Trophoblast cell (in vitro differentiated cells and primary cell): ENCODE results near the gene ZNF296.

Experiments used
- DNase-seq, 2 donors: peaks; one replicate each; pipeline ENCODE4 v3.0.0-alpha.2; 2016
- H2AFZ ChIP-seq: 2 replicates; pipeline ENCODE4 v1.6.1; 2013; ENCODE audit warnings: low read length, moderate library complexity, mild to moderate bottlenecking; ENCODE audit not compliant: insufficient read depth, poor library complexity
- H2AK5ac ChIP-seq: 2 replicates; pipeline ENCODE4 v1.6.1; 2013; ENCODE audit warnings: mild to moderate bottlenecking, low read length
- H2BK120ac ChIP-seq: 2 replicates; pipeline ENCODE4 v1.6.1; 2013; ENCODE audit warnings: low read length, mild to moderate bottlenecking, moderate library complexity; ENCODE audit not compliant: insufficient read depth, poor library complexity
- H2BK12ac ChIP-seq: 2 replicates; pipeline ENCODE4 v1.6.1; 2013; ENCODE audit warnings: mild to moderate bottlenecking, low read length, moderate library complexity
- H2BK5ac ChIP-seq: 2 replicates; pipeline ENCODE4 v1.6.1; 2013; ENCODE audit warnings: low read length, low read depth, moderate library complexity, mild to moderate bottlenecking; ENCODE audit not compliant: poor library complexity
- H3K14ac ChIP-seq: 2 replicates; pipeline ENCODE4 v1.6.1; 2013; ENCODE audit warnings: mild to moderate bottlenecking, low read length
- H3K18ac ChIP-seq: 2 replicates; pipeline ENCODE4 v1.6.1; 2013; ENCODE audit warnings: mild to moderate bottlenecking, low read length
- H3K23ac ChIP-seq: 2 replicates; pipeline ENCODE4 v1.6.1; 2013; ENCODE audit warnings: low read length
- H3K27ac ChIP-seq: 2 replicates; pipeline ENCODE4 v1.5.1; 2013; ENCODE audit warnings: low read depth, mild to moderate bottlenecking, inconsistent platforms, low read length, moderate library complexity
- H3K27me3 ChIP-seq: 2 replicates; pipeline ENCODE4 v1.6.1; 2013; ENCODE audit warnings: inconsistent platforms, mild to moderate bottlenecking, low read length, moderate library complexity; ENCODE audit not compliant: insufficient read depth
- H3K36me3 ChIP-seq, 2 experiments: 1 replicate in 1 of 2; 2 replicates in 1 of 2; pipeline ENCODE4 v1.6.1; 2013; ENCODE audit warnings: low read length in 2 of 2, mild to moderate bottlenecking in 2 of 2, moderate library complexity in 1 of 2; ENCODE audit not compliant: insufficient read depth in 2 of 2, control insufficient read depth in 1 of 2
- H3K4ac ChIP-seq: 2 replicates; pipeline ENCODE4 v1.6.1; 2013; ENCODE audit warnings: low read depth, mild to moderate bottlenecking, low read length, moderate library complexity
- H3K4me1 ChIP-seq, 2 experiments: 1 replicate in 1 of 2; 2 replicates in 1 of 2; pipeline ENCODE4 v1.6.1; 2013; ENCODE audit warnings: low read length in 2 of 2, mild to moderate bottlenecking in 2 of 2, moderate library complexity in 1 of 2; ENCODE audit not compliant: insufficient read depth in 2 of 2, control insufficient read depth in 1 of 2
- H3K4me2 ChIP-seq: 2 replicates; pipeline ENCODE4 v1.6.1; 2013; ENCODE audit warnings: inconsistent platforms, mild to moderate bottlenecking, low read length, moderate library complexity
- H3K4me3 ChIP-seq: 2 replicates; pipeline ENCODE4 v1.5.1; 2013; ENCODE audit warnings: mild to moderate bottlenecking, low read depth, low read length, inconsistent platforms
- H3K79me1 ChIP-seq: one replicate; pipeline ENCODE4 v1.6.1; 2013; ENCODE audit warnings: low read length
- H3K79me2 ChIP-seq: 2 replicates; pipeline ENCODE4 v1.6.1; 2013; ENCODE audit warnings: low read length, mild to moderate bottlenecking; ENCODE audit not compliant: control insufficient read depth, insufficient read depth, poor library complexity
- H3K9ac ChIP-seq: 2 replicates; pipeline ENCODE4 v1.6.1; 2013; ENCODE audit warnings: mild to moderate bottlenecking, low read length
- H3K9me3 ChIP-seq: 2 replicates; pipeline ENCODE4 v1.6.1; 2013; ENCODE audit warnings: low read depth, mild to moderate bottlenecking, control low read depth, inconsistent platforms, low read length; ENCODE audit not compliant: insufficient read depth
- H4K12ac ChIP-seq: 2 replicates; pipeline ENCODE4 v1.6.1; 2013; ENCODE audit warnings: low read depth, mild to moderate bottlenecking, low read length, moderate library complexity
- H4K8ac ChIP-seq: 2 replicates; pipeline ENCODE4 v1.6.1; 2013; ENCODE audit warnings: low read depth, mild to moderate bottlenecking, low read length, moderate library complexity
- H4K91ac ChIP-seq: one replicate; pipeline ENCODE4 v1.6.1; 2013; ENCODE audit warnings: low read depth, mild to moderate bottlenecking, low read length, moderate library complexity
- WGBS: extraction: QIAGEN DNeasy Blood & Tissue Kit; methylation state at CpG from one replicate; pipeline ENCODE4 v1.1.7; 2013; ENCODE audit warnings: missing lambda C conversion rate; ENCODE audit not compliant: insufficient read length, insufficient coverage; ENCODE audit errors: extremely low coverage; 5-methylcytosine and 5-hydroxymethylcytosine counted together

The ZNF296 gene

GRCh38 chr19:45070861-45071544 is 5.3 kb downstream of the ZNF296 start:
- no peak overlapping the region for H3K14ac ChIP-seq
- no CpG with 5 or more reads among the region's 19 CpGs for WGBS
- H3K27me3 ChIP-seq, result no peaks in the 10 kb centered on the region

GRCh38 chr19:45070214-45070613 is 6.1 kb downstream of the ZNF296 start:
- Histone ChIP-seq H3K27me3 (no peaks in the 10 kb centered on the region), H4K91ac (no peak overlapping the region), H2AK5ac (no peak overlapping the region), H3K23ac (no peak overlapping the region), H3K9ac (no peak overlapping the region), H3K4me1 (peaks cover 0 to 3% of the 10 kb centered on the region in 2 experiments), H4K8ac (no peak overlapping the region), H4K12ac (no peak overlapping the region), H3K4me3 (no peak overlapping the region), H3K36me3 (peaks cover 59 to 62% of the 10 kb centered on the region in 2 experiments), H3K14ac (no peak overlapping the region), H3K4me2 (no peak overlapping the region), H2BK120ac (no peak overlapping the region), H3K4ac (no peak overlapping the region), H3K9me3 (no peaks in the 10 kb centered on the region), H2BK12ac (no peak overlapping the region), H3K18ac (no peak overlapping the region), H2BK5ac (no peak overlapping the region), H3K79me2 (no peaks in the 10 kb centered on the region), H3K27ac (no peak overlapping the region), H2AFZ (no peak overlapping the region), H3K79me1 (no peaks in the 10 kb centered on the region)
- no peak for DNase-seq
- WGBS, result no CpG with 5 or more reads among the region's 6 CpGs

More at GRCh38 chr19:45070861-45071544, 5.3 kb downstream of the ZNF296 start:
- H3K4me1 ChIP-seq, result peaks cover 2 to 5% of the 10 kb centered on the region in 2 experiments
- no peak overlapping the region for H3K4me3 ChIP-seq
- H3K4me2 ChIP-seq, result no peak overlapping the region
- no peak overlapping the region for H2BK120ac ChIP-seq
- H4K8ac ChIP-seq, result no peak overlapping the region
- no peaks in the 10 kb centered on the region for H3K79me1 ChIP-seq
- no peak overlapping the region for H2AFZ ChIP-seq
- no peak overlapping the region for H4K12ac ChIP-seq
- no peak overlapping the region for H3K18ac ChIP-seq
- no peak overlapping the region for H3K23ac ChIP-seq
- no peak overlapping the region for H2BK12ac ChIP-seq
- H3K27ac ChIP-seq, result no peak overlapping the region
- H2AK5ac ChIP-seq, result no peak overlapping the region
- DNase-seq, result no peak
- no peaks in the 10 kb centered on the region for H3K9me3 ChIP-seq
- H3K9ac ChIP-seq, result no peak overlapping the region
- peaks cover 52 to 57% of the 10 kb centered on the region in 2 experiments for H3K36me3 ChIP-seq
- H3K4ac ChIP-seq, result no peak overlapping the region
- H2BK5ac ChIP-seq, result no peak overlapping the region
- no peaks in the 10 kb centered on the region for H3K79me2 ChIP-seq
- H4K91ac ChIP-seq, result no peak overlapping the region

GRCh38 chr19:45069056-45069455 is 7.2 kb downstream of the ZNF296 start:
- H2AK5ac ChIP-seq, result no peak overlapping the region
- no peak overlapping the region for H4K8ac ChIP-seq
- no peak overlapping the region for H3K4me3 ChIP-seq
- H3K23ac ChIP-seq, result no peak overlapping the region
- H2BK5ac ChIP-seq, result no peak overlapping the region
- H3K79me1 ChIP-seq, result no peaks in the 10 kb centered on the region
- H3K36me3 ChIP-seq, result peaks cover 69 to 71% of the 10 kb centered on the region in 2 experiments
- no peak overlapping the region for H2AFZ ChIP-seq
- no peak overlapping the region for H2BK120ac ChIP-seq
- H3K79me2 ChIP-seq, result no peaks in the 10 kb centered on the region
- H3K4me1 ChIP-seq, result no peaks in the 10 kb centered on the region
- H4K91ac ChIP-seq, result no peak overlapping the region
- H3K9ac ChIP-seq, result no peak overlapping the region
- H3K18ac ChIP-seq, result no peak overlapping the region
- H3K14ac ChIP-seq, result no peak overlapping the region
- H3K4me2 ChIP-seq, result no peak overlapping the region
- H3K27me3 ChIP-seq, result no peaks in the 10 kb centered on the region
- no peak overlapping the region for H3K27ac ChIP-seq
- H2BK12ac ChIP-seq, result no peak overlapping the region
- WGBS, result no CpG with 5 or more reads among the region's 13 CpGs
- H3K9me3 ChIP-seq, result no peaks in the 10 kb centered on the region
- H4K12ac ChIP-seq, result no peak overlapping the region
- H3K4ac ChIP-seq, result no peak overlapping the region
- no peak for DNase-seq

GRCh38 chr19:45068041-45068440 is 8.2 kb downstream of the ZNF296 start:
- Histone ChIP-seq H3K27ac (no peak overlapping the region), H2BK12ac (no peak overlapping the region), H3K4ac (no peak overlapping the region), H3K9ac (no peak overlapping the region), H3K36me3 (peaks cover 76 to 79% of the 10 kb centered on the region in 2 experiments), H3K18ac (no peak overlapping the region), H2AK5ac (no peak overlapping the region), H3K4me1 (no peaks in the 10 kb centered on the region), H3K79me1 (no peaks in the 10 kb centered on the region), H3K9me3 (no peaks in the 10 kb centered on the region), H2AFZ (no peak overlapping the region), H4K8ac (no peak overlapping the region), H3K23ac (no peak overlapping the region), H2BK120ac (no peak overlapping the region), H3K4me3 (no peak overlapping the region), H3K79me2 (no peaks in the 10 kb centered on the region), H4K12ac (no peak overlapping the region), H3K14ac (no peak overlapping the region), H3K27me3 (no peaks in the 10 kb centered on the region), H3K4me2 (no peak overlapping the region), H2BK5ac (no peak overlapping the region), H4K91ac (no peak overlapping the region)
- DNase-seq, result no peak
- no CpG with 5 or more reads among the region's 10 CpGs for WGBS
